ENCODE data around the gene DNASE1L1. TPM values are rescaled to one million over a fixed set of nuclear protein-coding genes. Genes with fewer than 3 reads are reported as not detected.

DNASE1L1 gene
- total RNA-seq, 1 donor from 2014 or later = 14.2 TPM

DNA sequence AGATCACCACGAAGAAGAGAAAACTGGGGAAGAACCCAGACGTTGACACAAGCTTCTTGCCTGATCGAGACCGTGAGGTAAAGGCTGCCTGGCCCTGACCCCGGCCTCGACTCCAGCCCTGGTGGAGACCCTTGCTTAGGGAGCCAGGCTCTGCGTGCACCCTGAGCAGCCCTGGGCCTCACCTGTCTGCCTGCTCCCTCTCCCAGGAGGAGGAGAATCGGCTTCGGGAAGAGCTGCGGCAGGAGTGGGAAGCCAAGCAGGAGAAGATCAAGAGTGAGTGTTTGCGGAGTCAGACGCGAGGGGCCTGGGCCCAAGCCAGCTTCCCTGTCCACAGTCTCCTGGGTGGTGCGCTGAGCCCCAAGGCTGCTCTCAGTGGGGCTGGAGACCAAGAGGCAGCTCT, 39.4 kb upstream of the DNASE1L1 start:
- no peak overlapping the region for H3K4me2 ChIP-seq
- H3K36me3 ChIP-seq = no peaks in the 10 kb centered on the region
- H3K4me3 ChIP-seq = no peak overlapping the region
- H3K79me2 ChIP-seq (ENCODE audit: low read depth) = peaks cover 13% of the 10 kb centered on the region
- peaks cover 8% of the 10 kb centered on the region for H4K20me1 ChIP-seq (ENCODE audit: low read depth)
- Mint-ChIP-seq H3K36me3 (peaks cover 11% of the 10 kb centered on the region), H3K27me3 (ENCODE audit: insufficient read depth, low read depth) (peaks cover 12% of the 10 kb centered on the region), H3K4me1 (peaks cover under 1% of the 10 kb centered on the region), H3K9me3 (peaks cover 17% of the 10 kb centered on the region), H3K4me3 (no peak overlapping the region), H3K27ac (no peak overlapping the region)
- H3K4me1 ChIP-seq = no peaks in the 10 kb centered on the region
- DNase-seq (ENCODE audit: low spot score) = no peak
- H3K27ac ChIP-seq = no peak overlapping the region
- H3F3A ChIP-seq (ENCODE audit: low read depth) = peaks cover 1% of the 10 kb centered on the region
- H3K9ac ChIP-seq = no peak overlapping the region
- no peaks in the 10 kb centered on the region for H3K9me3 ChIP-seq (ENCODE audit: low read depth)
- no peak overlapping the region for H2AFZ ChIP-seq (replicated peaks)
- no peaks in the 10 kb centered on the region for H3K27me3 ChIP-seq
- TF ChIP-seq EZH2 (IDR thresholded peaks at IDR 0.05) = no peak
- TF ChIP-seq, protein P1, sequence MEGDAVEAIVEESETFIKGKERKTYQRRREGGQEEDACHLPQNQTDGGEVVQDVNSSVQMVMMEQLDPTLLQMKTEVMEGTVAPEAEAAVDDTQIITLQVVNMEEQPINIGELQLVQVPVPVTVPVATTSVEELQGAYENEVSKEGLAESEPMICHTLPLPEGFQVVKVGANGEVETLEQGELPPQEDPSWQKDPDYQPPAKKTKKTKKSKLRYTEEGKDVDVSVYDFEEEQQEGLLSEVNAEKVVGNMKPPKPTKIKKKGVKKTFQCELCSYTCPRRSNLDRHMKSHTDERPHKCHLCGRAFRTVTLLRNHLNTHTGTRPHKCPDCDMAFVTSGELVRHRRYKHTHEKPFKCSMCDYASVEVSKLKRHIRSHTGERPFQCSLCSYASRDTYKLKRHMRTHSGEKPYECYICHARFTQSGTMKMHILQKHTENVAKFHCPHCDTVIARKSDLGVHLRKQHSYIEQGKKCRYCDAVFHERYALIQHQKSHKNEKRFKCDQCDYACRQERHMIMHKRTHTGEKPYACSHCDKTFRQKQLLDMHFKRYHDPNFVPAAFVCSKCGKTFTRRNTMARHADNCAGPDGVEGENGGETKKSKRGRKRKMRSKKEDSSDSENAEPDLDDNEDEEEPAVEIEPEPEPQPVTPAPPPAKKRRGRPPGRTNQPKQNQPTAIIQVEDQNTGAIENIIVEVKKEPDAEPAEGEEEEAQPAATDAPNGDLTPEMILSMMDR (IDR thresholded peaks at IDR 0.05) = no peak
- TF ChIP-seq EZH2phosphoT487 (IDR thresholded peaks at IDR 0.05) = no peak

DNA sequence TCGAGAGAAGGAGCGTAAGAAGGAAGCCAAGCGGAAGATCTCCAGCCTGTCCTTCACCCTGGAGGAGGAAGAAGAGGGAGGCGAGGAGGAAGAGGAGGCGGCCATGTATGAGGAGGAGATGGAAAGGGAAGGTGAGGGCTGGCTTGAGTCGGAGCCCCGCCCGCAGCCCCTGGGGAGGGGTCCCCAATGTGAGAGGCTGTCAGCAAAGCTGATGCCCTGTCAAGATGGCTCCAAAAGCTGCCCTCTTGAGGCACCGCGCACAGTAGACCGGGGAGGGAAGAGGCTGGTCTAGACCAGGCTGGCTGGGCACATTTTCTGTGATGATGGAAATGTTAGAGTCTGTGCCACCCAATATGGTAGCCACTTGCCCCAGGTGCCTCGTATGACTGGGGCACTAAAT, 37.4 kb upstream of the DNASE1L1 start:
- Mint-ChIP-seq H3K36me3 (peaks cover 7% of the 10 kb centered on the region), H3K4me3 (no peak overlapping the region), H3K27ac (no peak overlapping the region), H3K4me1 (peaks cover 6% of the 10 kb centered on the region), H3K9me3 (peaks cover 13% of the 10 kb centered on the region), H3K27me3 (ENCODE audit: insufficient read depth, low read depth) (peaks cover 13% of the 10 kb centered on the region)
- DNase-seq (ENCODE audit: low spot score) = no peak
- no peak overlapping the region for H3K4me2 ChIP-seq
- H4K20me1 ChIP-seq (ENCODE audit: low read depth) = peaks cover 17% of the 10 kb centered on the region
- peaks cover 13% of the 10 kb centered on the region for H3K79me2 ChIP-seq (ENCODE audit: low read depth)
- H3K9ac ChIP-seq = no peak overlapping the region
- H3K4me1 ChIP-seq = no peaks in the 10 kb centered on the region
- H3K4me3 ChIP-seq = no peak overlapping the region
- peaks cover 11% of the 10 kb centered on the region for H3F3A ChIP-seq (ENCODE audit: low read depth)
- no peak overlapping the region for H3K27ac ChIP-seq
- H3K27me3 ChIP-seq = no peaks in the 10 kb centered on the region
- H3K9me3 ChIP-seq (ENCODE audit: low read depth) = no peaks in the 10 kb centered on the region
- no peak for TF ChIP-seq EZH2phosphoT487 (IDR thresholded peaks at IDR 0.05)
- TF ChIP-seq, protein P1 (IDR thresholded peaks at IDR 0.05) = no peak
- H3K36me3 ChIP-seq = no peaks in the 10 kb centered on the region
- H2AFZ ChIP-seq (replicated peaks) = no peak overlapping the region

DNA sequence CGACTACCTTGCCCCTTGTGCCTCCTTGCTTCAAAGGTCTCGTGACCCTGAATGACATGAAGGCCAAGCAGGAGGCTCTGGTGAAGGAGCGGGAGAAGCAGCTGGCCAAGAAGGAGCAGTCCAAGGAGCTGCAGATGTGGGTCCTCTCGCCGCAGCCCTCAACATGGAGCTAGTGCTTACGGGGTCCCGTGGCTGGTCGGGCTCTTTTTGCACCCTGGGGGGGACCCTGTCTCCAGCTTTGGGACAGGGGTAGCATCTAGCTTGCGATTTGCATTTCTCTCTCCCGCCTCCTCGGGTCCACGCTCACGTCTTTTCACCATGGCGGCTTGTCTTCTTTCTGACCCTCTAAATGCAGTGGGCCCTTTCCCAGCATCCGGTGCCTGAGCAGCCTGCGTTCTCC, 36.7 kb upstream of the DNASE1L1 start:
- Histone ChIP-seq H3K9ac (no peak overlapping the region), H3K4me2 (no peak overlapping the region), H3K9me3 (ENCODE audit: low read depth) (no peaks in the 10 kb centered on the region), H3K4me1 (no peaks in the 10 kb centered on the region), H3K4me3 (no peak overlapping the region), H3K27me3 (no peaks in the 10 kb centered on the region), H3K79me2 (ENCODE audit: low read depth) (peaks cover 13% of the 10 kb centered on the region), H4K20me1 (ENCODE audit: low read depth) (peaks cover 20% of the 10 kb centered on the region), H3K27ac (no peak overlapping the region), H3K36me3 (no peaks in the 10 kb centered on the region), H3F3A (ENCODE audit: low read depth) (peaks cover 11% of the 10 kb centered on the region), H2AFZ (replicated peaks) (no peak overlapping the region)
- Mint-ChIP-seq H3K27me3 (ENCODE audit: insufficient read depth, low read depth) (peaks cover 13% of the 10 kb centered on the region), H3K27ac (no peak overlapping the region), H3K9me3 (peaks cover 13% of the 10 kb centered on the region), H3K4me3 (no peak overlapping the region), H3K36me3 (peaks cover 7% of the 10 kb centered on the region), H3K4me1 (peaks cover 6% of the 10 kb centered on the region)
- DNase-seq (ENCODE audit: low spot score) = no peak
- TF ChIP-seq EZH2 (IDR thresholded peaks at IDR 0.05) (no peak), EZH2phosphoT487 (IDR thresholded peaks at IDR 0.05) (no peak)
- TF ChIP-seq, protein P1 (IDR thresholded peaks at IDR 0.05) = no peak
